Activated CD4-positive, alpha-beta T cell treated with anti-CD3 and anti-CD28 coated beads, Interleukin-2, Interleukin-4, amounts not matched to agents 100 ng/mL and 50 ng/mL, durations not matched to agents 16 hours and 8 hours (primary cell): Measurements from ENCODE around the gene ACOT4.
"Not testable (repeated sequence)": the region's sequence is repeated elsewhere in the genome, so short reads cannot be mapped to it uniquely, and the experiment has no call there.

Source experiments
- DNase-seq: peaks from one replicate; pipeline ENCODE4 v3.0.0-alpha.2; 2020; ENCODE audit warnings: low spot score

The ACOT4 gene

DNA sequence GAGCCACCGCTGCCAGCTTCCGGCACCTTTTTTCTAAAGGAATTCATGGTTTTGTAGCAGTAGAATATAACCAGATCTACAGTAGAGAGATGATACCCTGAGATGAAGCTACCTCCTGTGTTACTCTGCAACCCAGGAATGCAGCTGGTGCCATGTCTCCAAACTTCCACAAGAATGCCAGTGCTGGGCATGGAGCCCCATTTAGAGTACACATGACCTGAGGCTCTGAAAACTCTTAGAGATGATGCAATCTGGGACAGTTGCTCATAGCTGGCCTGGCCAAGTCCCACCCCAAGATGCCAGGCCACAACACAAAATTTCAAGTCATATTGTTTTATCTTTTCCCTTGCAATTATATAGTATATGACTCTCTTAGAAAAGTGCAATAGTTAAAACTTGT, 14.5 kb upstream of the ACOT4 start:
- DNase-seq, result not testable (repeated sequence)

DNA sequence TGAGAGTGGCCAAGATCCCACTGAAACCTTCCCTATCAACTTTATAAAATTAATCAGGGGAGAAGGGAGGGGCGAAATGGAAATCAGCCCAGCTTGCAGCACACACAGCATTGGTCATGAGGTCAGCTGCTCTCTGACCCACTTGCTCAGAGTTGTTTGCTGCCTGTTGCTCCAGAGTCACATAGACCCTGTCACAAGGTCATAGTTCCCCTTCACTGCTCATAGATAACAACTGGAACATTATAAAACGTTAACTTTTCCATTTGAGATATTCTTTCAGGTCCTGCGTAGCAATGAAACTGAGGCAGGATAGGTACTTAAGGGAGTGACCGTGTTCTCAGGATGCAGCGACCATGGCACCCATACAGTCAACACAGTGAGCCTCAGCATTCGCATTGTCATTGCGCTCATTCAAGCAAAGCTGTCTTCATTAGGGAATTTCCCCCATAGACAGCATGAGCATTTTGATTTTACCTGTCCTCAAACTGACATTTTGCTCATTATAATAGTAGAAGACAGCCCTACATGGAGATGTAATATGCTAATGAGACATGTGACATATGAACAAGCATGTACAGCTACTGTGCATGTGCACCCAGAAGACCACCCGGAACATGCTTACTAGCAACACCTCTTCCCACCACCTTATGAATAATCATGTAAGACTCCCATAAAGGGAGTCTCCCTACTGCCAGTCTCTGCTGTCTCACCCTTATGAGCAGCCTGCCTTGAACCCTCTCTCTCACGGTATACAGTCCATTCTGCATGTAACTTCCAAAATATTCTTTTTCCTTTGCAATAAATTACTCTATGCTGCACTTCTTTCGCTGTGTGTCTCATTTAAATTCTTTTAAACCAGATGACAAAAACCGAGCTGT, 9.3 kb upstream of the ACOT4 start:
- not testable (repeated sequence) for DNase-seq

DNA sequence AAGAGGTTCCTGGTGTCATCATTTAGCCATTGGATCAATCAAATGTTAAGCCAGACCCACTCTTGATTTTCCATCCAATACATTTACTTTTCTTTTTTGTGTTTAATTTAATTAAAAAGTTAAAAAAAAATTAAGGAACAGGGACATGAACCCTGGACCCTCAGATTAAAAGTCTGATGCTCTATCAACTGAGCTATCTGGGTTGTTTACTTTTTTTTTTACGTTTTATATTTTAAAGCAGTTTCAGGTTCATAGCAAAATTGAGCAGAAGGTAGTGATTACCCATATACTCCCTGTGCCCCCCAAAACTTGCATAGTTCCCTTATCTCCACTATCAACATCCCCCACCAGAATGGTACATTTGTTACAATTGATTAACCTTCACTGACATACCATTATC, 3.0 kb upstream of the ACOT4 start:
- DNase-seq, result no peak

- DNase-seq, result no peak
These were observed 2.6 kb upstream of the ACOT4 start for GRCh38 chr14:73589116-73589515.

GRCh38 chr14:73590673-73591004, 1.0 kb upstream of the ACOT4 start:
- DNase-seq, result not testable (repeated sequence)

- no peak for DNase-seq
These were observed 2.8 kb downstream of the ACOT4 start for GRCh38 chr14:73594491-73594890.

DNA sequence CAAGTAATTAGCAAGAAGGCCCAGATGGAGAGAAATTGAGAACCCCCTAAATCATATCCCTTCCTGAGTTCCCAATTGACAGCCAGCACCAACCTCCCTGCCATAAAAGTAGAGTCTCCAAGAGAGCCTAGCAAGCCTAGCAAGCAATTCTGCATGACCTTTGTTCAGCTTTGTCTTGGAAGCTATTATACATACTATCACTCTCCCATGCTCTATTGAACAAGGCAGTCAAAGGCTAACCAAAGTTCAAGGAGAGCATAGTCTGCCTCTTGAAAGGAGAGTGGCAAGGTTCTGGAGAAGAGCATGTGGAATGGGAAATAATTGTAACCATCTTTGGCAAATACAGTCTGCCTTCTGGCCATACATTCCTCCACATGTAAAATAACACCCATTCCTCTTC, 7.8 kb downstream of the ACOT4 start:
- no peak for DNase-seq

DNA sequence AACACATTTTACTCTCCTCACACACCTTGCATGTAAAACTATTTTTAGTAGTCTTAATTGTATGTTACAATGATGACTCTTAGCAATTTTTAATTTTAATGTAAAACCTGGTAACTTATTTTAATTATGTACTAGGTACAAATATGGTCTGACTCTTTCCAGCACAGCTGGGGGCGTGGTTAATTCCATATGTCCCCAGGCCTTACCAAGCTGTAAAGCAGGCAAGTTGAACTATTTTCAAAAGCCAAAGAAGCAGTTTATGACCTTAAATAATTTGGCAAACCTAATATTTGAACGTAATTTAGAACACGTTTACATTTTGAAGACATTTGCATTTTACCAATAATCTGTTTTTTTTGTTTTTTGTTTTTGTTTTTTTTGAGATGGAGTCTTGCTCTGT, 11.3 kb downstream of the ACOT4 start:
- no peak for DNase-seq

DNA sequence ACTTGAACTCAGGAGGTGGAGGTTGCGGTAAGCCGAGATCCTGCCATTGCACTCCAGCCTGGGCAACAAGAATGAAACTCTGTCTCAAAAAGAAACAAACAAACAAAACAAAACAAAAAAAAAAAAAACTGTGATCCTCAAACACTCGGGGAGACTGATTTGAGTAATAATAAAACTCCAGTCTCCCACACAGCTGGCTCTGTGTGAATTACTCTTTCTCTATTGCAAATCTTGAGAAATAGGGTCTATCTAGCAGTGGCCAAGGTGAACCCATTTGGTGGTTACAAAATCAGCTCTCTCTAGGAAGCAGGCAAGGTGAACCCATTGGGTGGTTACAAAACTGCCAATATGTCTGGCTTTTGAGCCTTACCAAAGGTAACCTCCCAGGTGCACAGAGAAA, 14.6 kb downstream of the ACOT4 start:
- DNase-seq, result peak; percentile 28

GRCh38 chr14:73607241-73607640, 15.6 kb downstream of the ACOT4 start:
- DNase-seq, result no peak

DNA sequence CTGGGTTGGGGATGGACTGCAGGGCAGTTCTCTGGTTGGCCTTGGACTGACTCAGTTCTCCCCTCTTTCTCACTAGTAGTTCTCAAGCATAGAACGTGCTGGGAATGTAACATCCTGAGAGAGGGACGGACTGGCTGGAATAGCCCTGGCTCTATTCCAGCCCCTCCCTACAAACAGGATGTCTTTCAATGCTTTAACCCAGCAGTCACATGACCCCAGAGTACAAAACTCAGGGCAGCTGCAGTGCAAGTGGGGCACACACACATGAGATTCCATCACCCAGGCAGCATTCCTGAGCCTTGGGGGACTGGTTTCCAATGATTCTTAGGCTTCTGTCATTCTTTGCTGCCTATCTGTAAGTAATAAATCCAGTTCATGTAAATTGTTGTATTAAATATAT, 19.0 kb downstream of the ACOT4 start:
- DNase-seq, result no peak

- peak; percentile 52 for DNase-seq
These were observed 20.8 kb downstream of the ACOT4 start, which contains the start of gene ACOT6 for GRCh38 chr14:73612339-73613045. ACOT6 (plus strand) TSS chr14:73612517; CDS start chr14:73612572, 55 bp downstream.

DNA sequence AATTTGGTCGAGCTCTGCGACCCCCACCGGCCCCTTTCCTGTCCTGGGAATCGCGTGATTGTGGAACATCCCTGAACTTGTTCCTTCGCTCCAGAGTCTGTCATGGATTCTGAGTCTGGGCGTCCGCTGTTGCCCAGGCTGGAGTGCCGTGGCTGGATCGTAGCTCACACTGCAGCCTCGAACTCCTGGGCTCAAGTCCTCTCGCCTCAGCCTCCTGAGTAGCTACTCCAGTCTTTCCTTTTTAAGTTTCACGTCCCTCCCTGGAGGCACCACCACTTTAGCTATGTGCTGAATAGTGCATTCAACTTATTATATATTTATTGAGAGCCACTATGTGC, 21.3 kb downstream of the ACOT4 start:
- DNase-seq, result no peak

- DNase-seq, result no peak
These were observed 21.8 kb downstream of the ACOT4 start for GRCh38 chr14:73613419-73613963.

- no peak for DNase-seq
These were observed 25.2 kb downstream of the ACOT4 start for GRCh38 chr14:73616831-73617230.

- no peak for DNase-seq
These were observed 27.9 kb downstream of the ACOT4 start for GRCh38 chr14:73619524-73619923.

GRCh38 chr14:73620268-73620667, 28.6 kb downstream of the ACOT4 start:
- DNase-seq, result no peak

GRCh38 chr14:73623504-73624054, 31.9 kb downstream of the ACOT4 start:
- no peak for DNase-seq

DNA sequence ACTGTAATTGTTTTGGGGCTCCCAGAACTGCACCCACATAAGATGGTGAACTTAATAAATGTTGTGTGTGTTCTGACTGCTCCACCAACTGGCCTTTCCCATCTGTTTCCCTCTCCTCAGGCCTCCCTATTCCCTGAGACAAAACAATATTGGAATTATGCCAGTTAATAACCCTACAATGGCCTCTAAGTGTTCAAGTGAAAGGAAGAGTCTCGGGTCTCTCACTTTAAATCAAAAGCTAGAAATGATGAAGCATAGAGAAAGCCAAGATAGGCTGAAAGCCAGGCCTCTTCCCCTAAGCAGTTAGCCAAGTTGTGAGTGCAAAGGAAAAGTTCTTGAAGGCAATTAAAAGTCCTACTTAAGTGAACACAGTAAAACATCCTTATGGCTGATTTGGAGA, 34.0 kb downstream of the ACOT4 start:
- DNase-seq, result no peak

- peak; percentile 39 for DNase-seq
These were observed 35.5 kb downstream of the ACOT4 start for GRCh38 chr14:73627151-73627558.

DNA sequence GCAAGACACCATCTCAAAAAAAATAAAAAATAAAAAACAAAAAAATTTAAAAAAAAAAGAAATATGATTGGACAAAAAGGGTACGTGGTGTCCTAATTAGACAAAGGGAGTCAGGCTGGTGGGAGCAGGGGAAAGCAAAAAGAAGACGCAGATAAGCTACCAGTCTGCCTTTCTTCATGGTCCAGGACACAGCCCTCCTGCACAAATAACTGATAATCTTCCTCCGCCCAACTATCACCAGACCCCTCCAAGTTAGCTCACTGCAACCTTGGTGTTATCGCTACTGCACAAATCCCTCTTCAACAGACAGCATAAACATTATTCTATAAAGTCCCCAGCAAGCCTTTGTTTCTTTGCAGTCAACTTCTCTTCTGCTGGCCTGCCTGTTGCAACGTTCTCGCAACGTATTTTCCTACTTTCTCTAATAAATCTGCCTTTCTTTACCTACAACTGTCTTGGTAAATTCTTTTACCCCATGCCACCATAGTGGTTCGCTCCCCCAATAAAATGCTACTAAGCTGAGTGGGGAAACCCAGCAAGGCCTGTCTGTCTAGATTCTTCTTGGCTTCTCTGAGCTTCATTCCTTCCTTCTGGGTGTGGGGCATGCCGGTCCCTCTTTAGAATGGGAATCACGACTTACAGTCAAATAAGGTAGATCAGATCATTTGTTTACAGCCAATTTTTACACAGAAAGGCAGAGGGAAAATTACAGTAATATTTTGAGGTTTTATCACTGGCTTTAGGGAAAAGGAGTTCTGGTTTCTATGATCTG, 38.5 kb downstream of the ACOT4 start:
- DNase-seq, result no peak
